H9 (cell line): ENCODE measurements around the gene SPRYD7. TPM values are rescaled to one million over a fixed set of nuclear protein-coding genes. Genes with fewer than 3 reads are reported as not detected.

ENCODE experiments used
- DNase-seq: peaks from one replicate; pipeline ENCODE4 v3.0.0-alpha.2; 2017
- H2AFZ ChIP-seq: one replicate; pipeline ENCODE4 v1.6.1; 2013; ENCODE audit warnings: mild to moderate bottlenecking, low read length, control low read depth, moderate library complexity
- H2AK5ac ChIP-seq: 2 replicates; pipeline ENCODE4 v1.6.1; 2013; ENCODE audit warnings: low read length, control low read depth, mixed read lengths; ENCODE audit not compliant: insufficient read length
- H2BK120ac ChIP-seq: one replicate; pipeline ENCODE4 v1.6.1; 2013; ENCODE audit warnings: low read depth, mild to moderate bottlenecking, low read length, control low read depth, inconsistent platforms; ENCODE audit not compliant: poor library complexity, severe bottlenecking
- H2BK12ac ChIP-seq: 2 replicates; pipeline ENCODE4 v1.6.1; 2013; ENCODE audit warnings: low read length, control low read depth, mixed read lengths, low read depth; ENCODE audit not compliant: insufficient read length
- H2BK15ac ChIP-seq: 2 replicates; pipeline ENCODE4 v1.6.1; 2013; ENCODE audit warnings: low read depth, low read length, control low read depth
- H2BK20ac ChIP-seq: one replicate; pipeline ENCODE4 v1.6.1; 2013; ENCODE audit warnings: low read depth, mild to moderate bottlenecking, low read length, control low read depth, inconsistent platforms; ENCODE audit not compliant: poor library complexity, severe bottlenecking
- H2BK5ac ChIP-seq: 2 replicates; pipeline ENCODE4 v1.6.1; 2013; ENCODE audit warnings: low read length, control low read depth, mixed read lengths; ENCODE audit not compliant: insufficient read length
- H3K14ac ChIP-seq: 2 replicates; pipeline ENCODE4 v1.6.1; 2013; ENCODE audit warnings: low read length, control low read depth; ENCODE audit not compliant: insufficient read depth
- H3K18ac ChIP-seq: 2 replicates; pipeline ENCODE4 v1.6.1; 2013; ENCODE audit warnings: low read depth, mild to moderate bottlenecking, mixed read lengths, low read length, control low read depth; ENCODE audit not compliant: insufficient read length
- H3K23ac ChIP-seq: 2 replicates; pipeline ENCODE4 v1.6.1; 2013; ENCODE audit warnings: low read length, control low read depth, mixed read lengths, low read depth; ENCODE audit not compliant: insufficient read length
- H3K23me2 ChIP-seq: 2 replicates; pipeline ENCODE4 v1.6.1; 2013; ENCODE audit warnings: low read depth, mild to moderate bottlenecking, mixed read lengths, low read length, control low read depth; ENCODE audit not compliant: insufficient read length, poor library complexity, severe bottlenecking
- H3K27ac ChIP-seq: 2 replicates; pipeline ENCODE4 v1.5.1; 2013; ENCODE audit warnings: low read length, control low read depth, mixed read lengths, low read depth; ENCODE audit not compliant: insufficient read length
- H3K27me3 ChIP-seq: 2 replicates; pipeline ENCODE4 v1.6.1; 2013; ENCODE audit warnings: low read length, control low read depth, inconsistent platforms; ENCODE audit not compliant: insufficient read depth
- H3K4ac ChIP-seq: 2 replicates; pipeline ENCODE4 v1.6.1; 2013; ENCODE audit warnings: low read depth, mild to moderate bottlenecking, control low read depth, inconsistent platforms, low read length, moderate library complexity
- H3K4me1 ChIP-seq: 2 replicates; pipeline ENCODE4 v1.6.1; 2013; ENCODE audit warnings: low read length, control low read depth, inconsistent platforms; ENCODE audit not compliant: insufficient read depth
- H3K4me2 ChIP-seq: 2 replicates; pipeline ENCODE4 v1.6.1; 2013; ENCODE audit warnings: low read length, control low read depth, mixed read lengths; ENCODE audit not compliant: insufficient read length, insufficient read depth
- H3K56ac ChIP-seq: 2 replicates; pipeline ENCODE4 v1.6.1; 2013; ENCODE audit warnings: low read depth, mild to moderate bottlenecking, mixed read lengths, low read length, control low read depth; ENCODE audit not compliant: insufficient read length
- H3K79me1 ChIP-seq: 2 replicates; pipeline ENCODE4 v1.6.1; 2013; ENCODE audit warnings: low read depth, mild to moderate bottlenecking, moderate library complexity, low read length, control low read depth, inconsistent platforms; ENCODE audit not compliant: insufficient read depth, poor library complexity, severe bottlenecking
- H3K79me2 ChIP-seq: 2 replicates; pipeline ENCODE4 v1.6.1; 2013; ENCODE audit warnings: low read length, control low read depth, inconsistent platforms; ENCODE audit not compliant: insufficient read depth
- H3K9ac ChIP-seq: 2 replicates; pipeline ENCODE4 v1.6.1; 2013; ENCODE audit warnings: low read length, control low read depth, mixed read lengths; ENCODE audit not compliant: insufficient read length; ENCODE audit errors: extremely low read depth
- H3K9me3 ChIP-seq: one replicate; pipeline ENCODE4 v1.6.1; 2013; ENCODE audit warnings: low read depth, low read length, inconsistent platforms; ENCODE audit not compliant: control insufficient read depth
- H3T11ph ChIP-seq: one replicate; pipeline ENCODE4 v1.6.1; 2013; ENCODE audit warnings: mild to moderate bottlenecking, low read length, control low read depth, inconsistent platforms
- H4K20me1 ChIP-seq: one replicate; pipeline ENCODE4 v1.6.1; 2013; ENCODE audit not compliant: control insufficient read depth, insufficient read length, insufficient read depth
- H4K5ac ChIP-seq: 2 replicates; pipeline ENCODE4 v1.6.1; 2013; ENCODE audit warnings: low read depth, mild to moderate bottlenecking, mixed read lengths, low read length, control low read depth; ENCODE audit not compliant: insufficient read length
- H4K8ac ChIP-seq: replicated peaks from 2 replicates; pipeline ENCODE4 v1.6.1; 2013; ENCODE audit warnings: low read length, control low read depth, mixed read lengths, low read depth; ENCODE audit not compliant: insufficient read length
- H4K91ac ChIP-seq: 2 replicates; pipeline ENCODE4 v1.6.1; 2013; ENCODE audit warnings: low read depth, mild to moderate bottlenecking, moderate library complexity, mixed read lengths, low read length, control low read depth; ENCODE audit not compliant: insufficient read length
- H3K27ac Mint-ChIP-seq, 3 experiments: 2 replicates in 2 of 3; 3 replicates in 1 of 3; pipeline ENCODE4 v1.8.0; 2020 to 2021; ENCODE audit warnings: mixed read lengths in 3 of 3, mild to moderate bottlenecking in 1 of 3, moderate library complexity in 1 of 3
- H3K27me3 Mint-ChIP-seq: 2 replicates; pipeline ENCODE4 v1.8.0; 2021; ENCODE audit warnings: low read depth, mild to moderate bottlenecking, moderate library complexity, mixed read lengths
- H3K36me3 Mint-ChIP-seq, 3 experiments: 2 replicates in 2 of 3; 3 replicates in 1 of 3; pipeline ENCODE4 v1.8.0; 2020 to 2021; ENCODE audit warnings: low read depth in 3 of 3, mixed read lengths in 3 of 3; ENCODE audit not compliant: insufficient read depth in 1 of 3
- H3K4me1 Mint-ChIP-seq, 2 experiments: 2 replicates each; pipeline ENCODE4 v1.8.0; 2020; ENCODE audit warnings: mixed read lengths in 2 of 2
- H3K4me3 Mint-ChIP-seq, 2 experiments: 2 replicates in 1 of 2; 3 replicates in 1 of 2; pipeline ENCODE4 v1.8.0; 2020 to 2021; ENCODE audit warnings: mild to moderate bottlenecking in 2 of 2, mixed read lengths in 2 of 2, moderate library complexity in 1 of 2
- H3K9me3 Mint-ChIP-seq, 2 experiments: 2 replicates in 1 of 2; 3 replicates in 1 of 2; pipeline ENCODE4 v1.8.0; 2020; ENCODE audit warnings: mild to moderate bottlenecking in 2 of 2, mixed read lengths in 2 of 2, moderate library complexity in 1 of 2
- CTCF ChIP-seq: fragments of 200-600 bp; sonication (generic); conservative IDR thresholded peaks from 3 replicates; pipeline ENCODE4 v1.8.0; 2021; ENCODE audit warnings: antibody characterized with exemption, mild to moderate bottlenecking
- WGBS: extraction: QIAGEN DNeasy Blood & Tissue Kit; methylation state at CpG from one replicate; pipeline ENCODE4 v1.1.7; 2013; ENCODE audit warnings: missing lambda C conversion rate, low lambda C conversion rate, mixed read lengths; ENCODE audit not compliant: insufficient read length; ENCODE audit errors: extremely low coverage; 5-methylcytosine and 5-hydroxymethylcytosine counted together
- total RNA-seq: library from RNA; stranded (reverse); gene quantifications from 2 replicates; pipeline ENCODE4 v1.2.1, GENCODE V29; 2021

The SPRYD7 gene
- total RNA-seq, 1 experiment from 2014 or later, result 1.8 TPM

- Histone ChIP-seq H3K23ac (no peak overlapping the region), H2AFZ (no peak overlapping the region), H4K91ac (no peak overlapping the region), H2BK120ac (no peak overlapping the region), H2BK12ac (no peak overlapping the region), H2BK5ac (no peak overlapping the region), H4K8ac (no peak overlapping the region), H3K79me2 (no peaks in the 10 kb centered on the region), H2BK15ac (no peak overlapping the region), H3K79me1 (no peaks in the 10 kb centered on the region), H3K14ac (no peak overlapping the region), H3K4me1 (no peaks in the 10 kb centered on the region), H3K23me2 (no peaks in the 10 kb centered on the region), H3K4ac (no peak overlapping the region), H2BK20ac (no peak overlapping the region), H2AK5ac (no peak overlapping the region), H3K9me3 (no peaks in the 10 kb centered on the region), H3K4me2 (no peak overlapping the region), H3K9ac (no peak overlapping the region), H4K20me1 (no peaks in the 10 kb centered on the region), H3K56ac (no peak overlapping the region), H3K18ac (no peak overlapping the region), H4K5ac (no peak overlapping the region), H3T11ph (no peak overlapping the region), H3K27ac (no peak overlapping the region), H3K27me3 (no peaks in the 10 kb centered on the region)
- H3K36me3 Mint-ChIP-seq, result no peaks in the 10 kb centered on the region; a peak in 1 of 7 replicates
- no peaks in the 10 kb centered on the region for H3K27me3 Mint-ChIP-seq
- H3K4me1 Mint-ChIP-seq, result no peaks in the 10 kb centered on the region
- H3K27ac Mint-ChIP-seq, result no peak overlapping the region
- DNase-seq, result no peak
- no peak for TF ChIP-seq CTCF
- H3K9me3 Mint-ChIP-seq, result peaks cover 0 to 4% of the 10 kb centered on the region in 2 experiments; a peak in 1 of 5 replicates
- no peak overlapping the region for H3K4me3 Mint-ChIP-seq
- no CpG with 5 or more reads among the region's 5 CpGs for WGBS
Observed at GRCh38 chr13:49904729-49905456, 31.2 kb downstream of the SPRYD7 start.
